MV-4-11 (cell line): Measurements from ENCODE around the gene RNF31.
A peak's percentile ranks its signal among the peaks of the same experiment; 100 is the strongest.

ENCODE experiments used
- DNase-seq: peaks from one replicate; lab custom pipeline; 2025; lab: John Stamatoyannopoulos, UW

The RNF31 gene

GRCh38 chr14:24159777-24160498, 12.6 kb downstream of the RNF31 start:
- no peak for DNase-seq

DNA sequence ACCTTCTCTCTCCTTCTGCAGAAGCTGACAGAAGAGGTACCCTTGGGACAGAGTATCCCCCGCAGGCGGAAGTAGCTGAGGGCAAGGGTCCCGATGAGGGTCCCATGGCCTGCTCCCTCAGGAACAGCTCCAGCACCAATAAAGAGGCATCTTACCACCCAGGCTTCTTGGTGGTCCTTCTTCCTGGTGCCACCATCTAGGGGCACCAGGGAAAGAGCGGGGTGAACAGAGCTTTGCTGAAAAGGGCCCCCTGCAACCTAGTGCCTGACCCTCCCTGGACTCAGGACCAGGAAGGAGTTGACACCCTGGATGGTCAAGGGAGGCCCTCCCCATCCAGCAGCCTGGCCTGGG, 13.2 kb downstream of the RNF31 start:
- DNase-seq: no peak

GRCh38 chr14:24160850-24161804, 13.8 kb downstream of the RNF31 start, which contains the start of gene IRF9:
IRF9 (plus strand) TSS chr14:24161265; CDS start chr14:24162145, 880 bp downstream.
- DNase-seq: peak; percentile 97

GRCh38 chr14:24162093-24162492, 14.8 kb downstream of the RNF31 start:
- no peak for DNase-seq

GRCh38 chr14:24164518-24164991, 17.3 kb downstream of the RNF31 start:
- no peak for DNase-seq

GRCh38 chr14:24165785-24166184, 18.5 kb downstream of the RNF31 start:
- no peak for DNase-seq

GRCh38 chr14:24167469-24168114, 20.3 kb downstream of the RNF31 start:
- peak; percentile 63 for DNase-seq

DNA sequence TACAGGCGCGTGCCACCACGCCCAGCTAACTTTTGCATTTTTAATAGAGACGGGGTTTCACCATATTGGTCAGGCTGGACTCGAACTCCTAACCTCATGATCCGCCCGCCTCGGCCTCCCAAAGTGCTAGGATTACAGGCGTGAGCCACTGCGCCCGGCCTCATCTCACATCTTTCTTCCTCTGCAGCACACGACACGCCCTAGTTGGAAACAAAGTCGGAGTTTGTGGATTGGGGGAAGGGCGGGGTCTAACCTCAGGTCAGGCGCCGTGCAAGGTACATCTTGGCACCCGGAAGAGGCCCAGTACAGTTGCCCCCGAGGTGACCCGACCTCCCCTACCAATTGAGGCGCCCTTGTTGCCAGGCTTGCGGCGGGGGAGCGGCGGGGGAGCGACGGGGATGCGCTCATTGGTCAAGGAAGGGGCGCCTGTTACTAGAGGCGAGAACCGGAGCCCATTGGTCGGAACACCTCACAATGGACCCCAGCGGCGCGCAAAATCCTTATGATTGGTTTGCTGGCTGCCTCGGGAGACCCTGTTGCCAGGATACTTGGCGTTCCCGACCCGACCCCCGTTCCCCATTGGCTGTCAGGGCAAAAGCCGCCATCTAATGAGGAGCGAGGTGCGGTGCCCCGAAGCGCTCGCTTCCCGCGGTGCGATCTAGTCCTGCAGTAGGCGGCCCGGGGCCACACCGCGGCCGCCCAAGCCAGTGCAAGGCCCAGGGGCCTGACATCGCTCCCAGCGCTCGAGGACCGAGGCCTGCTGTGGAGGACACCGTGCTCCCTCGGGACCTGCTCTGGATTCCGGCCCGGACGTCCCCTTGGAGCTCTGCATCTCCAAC, 24.3 kb downstream of the RNF31 start, which contains the start of gene REC8:
Gene REC8, plus strand, starts transcription at position 659 of the 839 bp plus-strand sequence. CDS start 473 bp downstream, outside the sequence.
- no peak for DNase-seq

DNA sequence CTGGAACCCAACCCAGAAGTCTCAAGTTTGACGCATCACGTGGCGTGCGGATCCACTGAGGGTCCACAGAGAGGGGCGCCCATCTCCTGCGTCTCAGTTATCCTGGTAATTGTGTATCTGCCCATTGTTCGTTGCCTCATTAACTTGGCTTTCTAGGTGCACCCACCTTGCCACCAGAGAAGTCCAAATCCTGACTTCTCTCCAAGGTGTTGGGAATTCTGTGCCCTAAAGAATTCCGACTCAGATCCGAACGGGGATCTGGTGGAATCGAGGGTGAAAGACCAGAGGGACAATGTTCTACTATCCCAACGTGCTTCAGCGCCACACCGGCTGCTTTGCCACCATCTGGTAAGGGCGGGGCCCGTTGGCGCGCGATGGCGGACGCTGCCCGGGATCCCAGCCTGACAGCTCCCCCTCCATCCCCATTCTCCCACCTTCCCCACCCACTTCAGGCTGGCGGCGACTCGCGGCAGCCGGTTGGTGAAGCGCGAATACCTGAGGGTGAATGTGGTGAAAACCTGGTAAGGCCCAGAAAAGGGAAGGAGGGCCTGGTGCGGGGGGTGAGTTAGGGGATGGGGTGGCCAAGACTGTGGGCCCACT, 25.1 kb downstream of the RNF31 start:
- DNase-seq: no peak

- no peak for DNase-seq
Observed at GRCh38 chr14:24172871-24173281, 25.6 kb downstream of the RNF31 start.

DNA sequence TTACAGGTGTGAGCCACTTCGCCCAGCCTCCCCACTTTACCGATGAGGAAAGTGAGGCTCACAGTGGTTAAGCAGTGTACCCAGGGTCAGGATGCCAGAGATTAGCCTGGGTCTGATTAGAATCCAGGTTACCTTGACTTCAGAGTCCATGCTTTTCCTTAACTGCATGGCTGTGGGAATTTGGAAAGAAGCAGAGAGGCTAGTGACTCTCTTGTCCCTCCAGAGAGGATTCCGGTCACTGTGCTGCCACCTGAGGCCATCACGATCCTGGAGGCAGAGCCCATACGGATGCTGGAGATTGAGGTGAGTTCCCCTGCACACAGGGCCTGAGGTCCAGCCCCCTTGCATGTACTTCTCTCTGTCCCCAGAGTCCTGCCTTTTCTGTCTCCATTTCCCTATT, 29.3 kb downstream of the RNF31 start:
- DNase-seq: no peak

GRCh38 chr14:24177041-24177825, 29.9 kb downstream of the RNF31 start:
- no peak for DNase-seq

GRCh38 chr14:24177891-24178290, 30.6 kb downstream of the RNF31 start:
- no peak for DNase-seq

GRCh38 chr14:24178399-24179178, 31.3 kb downstream of the RNF31 start:
- DNase-seq: no peak

GRCh38 chr14:24179294-24179960, 32.1 kb downstream of the RNF31 start:
- DNase-seq: no peak

DNA sequence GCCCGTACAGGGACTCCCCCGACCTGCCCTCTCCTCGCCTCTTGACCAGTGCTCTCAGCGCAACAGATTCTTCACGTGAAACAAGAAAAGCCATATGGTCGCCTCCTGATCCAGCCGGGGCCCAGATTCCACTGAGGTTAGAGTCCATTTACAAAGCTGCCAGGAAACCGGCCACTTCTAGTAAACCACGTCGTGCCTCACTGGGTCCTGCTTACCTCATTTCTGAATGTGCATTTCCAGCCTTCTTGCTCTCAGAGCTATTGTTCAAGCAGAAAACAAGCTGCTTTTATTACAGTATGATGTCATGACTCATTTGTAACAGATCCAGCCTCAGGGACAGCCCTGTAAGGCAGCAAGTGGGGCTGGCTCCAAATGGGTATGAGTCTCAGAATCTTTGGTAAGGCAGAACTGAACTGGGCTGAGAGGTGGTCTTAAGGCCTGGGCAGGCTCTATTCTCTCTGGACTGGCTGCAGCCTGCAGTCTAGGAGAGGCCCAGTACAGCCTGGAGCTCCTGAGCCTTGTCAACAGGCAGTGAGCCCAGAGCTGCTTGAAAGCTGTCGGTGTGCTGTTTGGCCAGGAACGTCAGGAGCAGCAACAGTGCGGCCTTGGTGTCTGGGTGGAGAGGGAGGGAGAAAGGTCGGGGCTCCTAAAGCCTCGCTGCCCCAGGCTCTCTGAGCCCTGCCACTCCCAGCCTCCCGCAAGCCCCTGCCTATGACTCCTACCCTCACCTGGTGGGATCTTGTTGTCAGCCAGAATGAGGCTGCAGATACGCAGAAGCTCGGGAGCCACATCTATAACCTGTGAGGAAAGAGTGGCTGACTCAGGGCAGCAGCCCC, 32.9 kb downstream of the RNF31 start:
- no peak for DNase-seq

GRCh38 chr14:24181371-24182077, 34.2 kb downstream of the RNF31 start:
- no peak for DNase-seq
